ENCODE results near the gene CRIP1. TPM values are rescaled to one million over a fixed set of nuclear protein-coding genes. Genes with fewer than 3 reads are reported as not detected.

CRIP1 gene
- total RNA-seq, 1 experiment from 2014 or later = not detected

DNA sequence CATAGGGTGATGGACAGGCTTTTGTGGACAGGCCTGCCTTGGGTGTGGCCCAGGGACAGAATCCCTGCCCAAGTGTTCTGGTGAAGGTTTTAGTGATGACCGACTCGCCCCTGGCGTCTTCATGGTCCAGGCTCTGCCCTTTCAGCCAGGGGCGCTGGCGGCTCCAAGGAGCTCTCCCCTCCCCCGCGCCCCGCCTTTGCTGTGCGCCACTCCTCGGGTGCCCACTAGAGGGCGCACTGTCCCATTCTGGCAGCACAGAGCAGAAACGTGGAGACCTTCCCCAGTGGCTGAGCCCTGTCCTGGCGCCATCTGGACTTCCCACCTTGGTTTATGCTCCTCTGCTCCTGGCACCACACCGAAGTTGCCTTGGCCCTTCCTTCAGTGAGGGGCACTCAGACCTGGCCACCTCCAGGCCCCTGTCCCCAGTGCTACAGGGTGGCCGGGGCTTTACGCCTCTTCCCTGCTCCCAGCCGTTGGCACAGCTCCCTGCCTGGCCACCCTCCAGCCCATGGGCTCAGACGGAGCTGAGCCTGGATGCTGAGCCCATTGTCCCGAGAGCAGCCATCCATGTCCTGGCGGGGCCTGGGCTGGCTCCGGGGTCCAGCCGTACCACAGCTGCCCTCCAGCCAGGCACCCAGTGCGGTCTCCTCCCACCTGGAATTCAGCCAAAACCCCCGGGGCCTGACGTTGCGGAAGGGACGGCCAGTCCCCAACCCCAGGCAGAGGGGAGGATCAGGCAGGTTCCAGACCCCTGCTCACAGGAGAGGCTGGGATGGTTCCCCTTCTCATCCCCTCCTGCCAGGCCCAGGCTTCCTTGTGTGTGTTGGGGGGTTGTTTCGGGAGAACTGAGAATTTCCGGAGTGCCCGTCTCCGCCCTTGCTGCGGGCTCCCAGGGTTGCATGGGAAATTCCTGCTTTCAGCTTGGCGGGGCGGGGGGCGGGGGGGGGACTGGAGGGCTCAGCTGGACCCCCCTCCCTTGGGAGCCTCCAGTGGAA is 5.6 kb upstream of the CRIP1 start:
- peak; percentile 81 for DNase-seq (ENCODE audit: low spot score)

DNA sequence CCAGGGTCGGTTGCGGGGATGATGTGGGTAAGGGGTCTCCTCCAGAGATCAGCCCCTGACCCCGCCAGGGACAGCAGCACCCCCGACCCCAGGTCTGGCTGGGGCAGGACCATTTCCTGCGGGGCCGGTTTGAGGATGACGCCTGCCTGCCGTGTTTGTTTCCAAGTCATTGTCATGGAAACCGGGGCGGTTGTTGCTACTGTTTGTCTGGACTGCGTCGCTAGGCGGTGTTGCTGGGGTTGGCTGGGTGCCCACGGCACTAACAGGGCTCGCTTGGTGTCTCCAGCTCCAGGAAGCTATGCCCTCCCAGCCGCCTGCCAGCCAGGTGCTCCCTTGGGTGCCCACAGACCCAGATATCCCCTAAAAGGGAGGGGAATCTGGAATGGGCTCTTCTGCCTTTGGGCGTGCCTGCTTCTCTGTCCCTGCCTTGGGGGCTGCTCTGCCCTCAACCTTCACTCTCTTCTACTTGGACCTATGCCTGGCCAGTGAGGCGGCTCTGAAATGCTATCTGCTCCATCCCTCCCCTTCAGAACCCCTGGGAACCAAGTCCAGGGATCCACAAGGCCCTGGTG is 4.7 kb upstream of the CRIP1 start:
- DNase-seq (ENCODE audit: low spot score) = peak; percentile 90

DNA sequence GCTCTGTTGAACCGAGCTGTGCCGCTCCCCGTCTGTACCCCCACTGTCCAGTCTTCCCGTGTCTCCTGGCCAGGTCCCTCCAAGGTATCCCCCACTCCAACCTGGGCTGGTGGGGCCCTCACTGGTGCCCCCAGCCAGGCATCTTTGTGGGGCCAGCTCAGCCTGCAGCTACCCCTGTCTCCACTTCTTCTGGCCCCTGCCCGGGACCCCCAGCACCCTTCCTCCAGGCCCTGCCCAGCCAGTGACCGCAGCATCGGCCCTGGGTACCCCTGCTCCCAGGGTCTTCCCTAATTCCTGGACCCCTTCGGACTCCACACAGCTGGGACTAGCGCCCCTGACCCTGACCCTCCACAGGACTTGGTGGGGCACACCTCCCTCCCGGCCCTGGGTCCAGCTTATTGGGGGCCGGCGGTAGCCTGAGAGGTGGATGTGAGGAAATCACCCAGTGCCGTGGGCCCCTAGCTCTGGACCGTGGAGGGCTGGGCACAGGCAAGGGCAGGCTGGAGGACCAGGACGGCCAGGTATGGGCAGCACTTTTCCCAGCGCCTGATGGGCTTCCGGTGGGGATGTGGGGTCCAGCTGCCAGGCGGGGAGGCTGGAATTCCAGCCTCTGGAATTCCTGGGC is 4.1 kb upstream of the CRIP1 start:
- no peak for DNase-seq (ENCODE audit: low spot score)

DNA sequence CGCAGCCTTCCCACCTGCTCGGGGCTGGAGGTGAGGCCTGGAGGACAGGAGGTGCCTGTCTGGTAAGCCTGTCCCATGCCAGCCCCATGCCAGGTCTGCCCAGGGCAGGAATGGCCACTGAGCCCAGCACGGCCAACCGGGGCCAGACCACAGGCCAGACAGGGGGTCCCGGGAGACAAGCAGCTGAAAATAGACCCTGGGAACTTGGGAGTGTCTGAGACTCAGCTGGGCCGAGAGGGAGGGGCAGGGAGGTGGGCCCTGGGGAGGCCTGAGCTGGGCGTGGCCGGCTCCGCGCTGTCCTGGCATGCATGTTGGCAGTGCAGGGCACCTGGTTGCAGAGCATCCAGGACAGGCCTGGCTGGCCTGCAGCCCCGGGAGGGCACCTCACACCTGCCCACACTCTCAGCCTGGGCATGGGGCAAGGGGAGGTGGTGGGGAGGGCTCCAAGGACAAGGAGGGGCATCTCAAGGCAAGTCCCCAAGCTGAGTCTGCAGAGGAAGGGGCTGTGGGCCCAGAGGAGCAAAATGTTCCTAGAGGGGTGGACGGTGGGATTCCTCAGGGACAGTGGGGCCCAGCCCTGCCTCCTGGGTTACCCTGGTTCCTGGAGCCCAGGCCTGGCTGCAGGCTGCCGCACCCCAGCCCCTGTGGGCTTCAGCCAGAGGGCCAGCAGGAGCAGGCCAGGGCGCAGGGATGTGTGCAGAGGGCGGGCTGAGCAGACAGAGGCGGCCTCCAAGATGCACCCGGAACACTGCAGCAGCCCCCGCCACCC is 3.2 kb upstream of the CRIP1 start:
- DNase-seq (ENCODE audit: low spot score) = no peak

DNA sequence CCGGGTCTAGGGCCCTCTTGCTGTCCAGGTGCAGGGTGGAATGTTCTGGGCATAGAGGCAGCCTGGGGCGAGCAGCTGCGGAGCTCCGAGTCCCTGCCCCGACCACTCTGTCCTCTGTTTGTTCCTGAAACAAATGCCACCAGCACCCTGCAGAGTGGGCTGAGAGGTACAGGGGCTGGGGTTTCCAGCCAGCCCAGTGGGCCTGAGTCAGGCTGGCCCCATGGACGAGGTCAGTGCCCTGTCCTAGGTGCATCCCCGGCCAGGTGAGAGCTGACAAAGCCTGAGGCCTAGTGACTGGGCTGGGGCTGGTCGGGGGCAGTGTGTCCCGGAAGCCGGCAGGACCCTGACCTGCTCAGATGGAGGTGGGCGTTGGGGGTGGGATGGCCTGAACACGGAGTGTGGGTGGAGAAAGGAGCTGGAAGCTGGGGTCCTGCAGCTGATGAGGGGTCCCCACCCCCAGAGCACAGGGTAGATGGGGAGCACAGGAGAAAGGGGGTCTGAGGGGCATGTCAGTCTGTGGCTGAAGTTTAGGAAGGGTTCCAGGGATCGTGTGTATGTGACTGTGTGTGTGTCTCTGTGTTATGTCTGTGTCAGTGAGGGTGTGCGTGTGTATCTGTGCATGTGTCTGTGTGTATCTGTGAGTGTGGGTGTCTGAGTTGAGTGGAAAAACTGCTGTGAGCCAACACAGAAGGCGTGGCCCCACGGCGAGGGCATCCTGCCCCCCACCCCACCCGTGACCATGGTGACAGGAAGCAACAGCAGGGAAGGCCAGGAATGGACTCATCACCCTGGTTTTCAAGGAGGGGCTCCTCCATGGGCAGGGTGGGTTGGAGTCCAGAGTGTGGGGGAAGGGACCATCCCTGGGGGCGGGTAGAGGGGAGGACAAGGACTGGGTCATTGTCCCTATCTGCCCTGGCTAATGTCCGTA is 2.4 kb upstream of the CRIP1 start:
- DNase-seq (ENCODE audit: low spot score) = no peak

DNA sequence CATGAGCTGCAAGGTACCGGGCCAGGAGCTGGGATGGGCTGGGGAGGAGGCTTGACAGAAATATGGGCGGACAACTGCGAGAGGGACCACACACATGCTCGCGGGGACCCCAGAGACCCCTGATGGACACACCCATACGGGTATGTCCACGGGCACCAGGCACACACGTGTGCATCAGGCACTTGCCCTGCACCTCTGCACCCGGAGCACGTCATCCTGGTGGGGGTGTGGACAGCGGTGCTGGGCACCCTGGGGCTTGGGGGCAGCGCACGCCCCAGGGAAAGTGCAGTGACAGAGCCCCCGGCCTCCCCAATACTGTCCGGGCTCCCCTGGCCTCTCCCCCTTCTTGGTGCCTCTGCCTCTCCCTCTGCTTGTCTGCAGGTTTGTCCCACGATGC is 1.7 kb upstream of the CRIP1 start:
- DNase-seq (ENCODE audit: low spot score) = no peak

DNA sequence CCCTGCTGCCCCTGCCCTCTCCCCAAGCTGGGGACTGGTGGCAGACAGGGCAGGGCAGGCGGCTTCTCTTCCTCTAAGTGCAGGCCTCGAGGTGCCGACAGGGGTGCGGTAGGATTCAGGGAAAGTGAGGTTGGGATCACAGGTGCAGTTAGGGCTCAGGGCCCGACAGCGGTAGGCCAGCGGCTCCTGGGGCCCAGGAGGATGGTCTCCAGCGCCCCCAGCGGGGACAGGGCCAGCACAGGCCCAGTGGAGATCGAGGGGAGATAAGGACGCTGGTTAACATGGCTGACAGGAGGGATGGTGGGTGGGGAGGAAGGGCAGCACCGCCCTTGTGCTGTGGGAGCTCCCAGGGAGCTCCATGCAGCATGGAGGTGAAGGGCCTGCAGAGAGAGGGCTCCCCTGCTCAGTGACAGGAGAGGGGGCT is 935 bp upstream of the CRIP1 start:
- DNase-seq (ENCODE audit: low spot score) = no peak

DNA sequence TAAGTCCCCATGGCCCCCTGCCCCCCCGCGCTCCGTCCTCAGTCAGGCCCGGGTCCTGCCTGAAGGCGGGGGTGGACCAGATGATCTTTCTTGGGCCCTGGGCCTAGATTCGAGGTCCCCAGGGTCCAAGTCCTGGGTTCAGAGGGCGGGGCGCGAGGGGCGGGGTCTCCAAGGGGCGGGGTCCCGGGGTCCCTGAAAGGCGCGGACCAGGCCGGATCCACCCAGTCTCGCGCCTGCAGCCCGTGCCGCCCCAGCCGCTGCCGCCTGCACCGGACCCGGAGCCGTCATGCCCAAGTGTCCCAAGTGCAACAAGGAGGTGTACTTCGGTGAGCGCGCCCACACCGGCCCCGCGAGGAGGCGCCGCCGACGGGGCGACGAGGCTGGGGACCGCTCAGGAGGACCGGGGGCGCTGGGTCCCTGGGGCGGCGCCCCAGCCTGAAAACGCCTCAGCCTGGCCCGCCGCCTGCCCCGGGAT is 325 bp downstream of the CRIP1 start:
- no peak for DNase-seq (ENCODE audit: low spot score)

DNA sequence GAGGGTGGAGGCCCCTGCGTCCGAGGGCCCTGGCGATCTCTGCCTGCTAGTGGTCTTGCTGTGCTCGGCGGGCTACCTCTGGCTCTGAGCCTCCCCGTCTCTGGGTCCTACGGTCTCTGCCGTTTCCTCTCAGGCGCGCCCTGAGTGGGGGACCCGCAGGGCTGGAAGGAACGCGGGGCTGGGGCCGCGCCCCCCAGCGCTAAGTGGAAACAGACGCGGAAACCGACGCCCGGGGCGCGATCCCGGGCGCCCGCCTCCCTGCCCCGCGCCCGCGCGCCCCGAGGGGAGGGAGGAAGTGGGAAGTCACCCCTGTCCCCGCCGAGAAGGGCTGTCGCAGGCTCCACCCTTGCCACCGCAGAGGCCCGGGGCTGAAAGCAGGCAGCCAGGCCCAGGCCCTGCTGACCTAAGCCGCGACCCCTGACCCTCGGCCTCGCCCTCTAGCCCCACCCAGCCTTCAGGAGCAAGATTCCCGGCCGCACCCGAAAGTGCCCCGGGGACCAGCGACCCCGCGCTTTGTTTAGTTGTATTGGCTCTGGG is 831 bp downstream of the CRIP1 start:
- DNase-seq (ENCODE audit: low spot score) = no peak

DNA sequence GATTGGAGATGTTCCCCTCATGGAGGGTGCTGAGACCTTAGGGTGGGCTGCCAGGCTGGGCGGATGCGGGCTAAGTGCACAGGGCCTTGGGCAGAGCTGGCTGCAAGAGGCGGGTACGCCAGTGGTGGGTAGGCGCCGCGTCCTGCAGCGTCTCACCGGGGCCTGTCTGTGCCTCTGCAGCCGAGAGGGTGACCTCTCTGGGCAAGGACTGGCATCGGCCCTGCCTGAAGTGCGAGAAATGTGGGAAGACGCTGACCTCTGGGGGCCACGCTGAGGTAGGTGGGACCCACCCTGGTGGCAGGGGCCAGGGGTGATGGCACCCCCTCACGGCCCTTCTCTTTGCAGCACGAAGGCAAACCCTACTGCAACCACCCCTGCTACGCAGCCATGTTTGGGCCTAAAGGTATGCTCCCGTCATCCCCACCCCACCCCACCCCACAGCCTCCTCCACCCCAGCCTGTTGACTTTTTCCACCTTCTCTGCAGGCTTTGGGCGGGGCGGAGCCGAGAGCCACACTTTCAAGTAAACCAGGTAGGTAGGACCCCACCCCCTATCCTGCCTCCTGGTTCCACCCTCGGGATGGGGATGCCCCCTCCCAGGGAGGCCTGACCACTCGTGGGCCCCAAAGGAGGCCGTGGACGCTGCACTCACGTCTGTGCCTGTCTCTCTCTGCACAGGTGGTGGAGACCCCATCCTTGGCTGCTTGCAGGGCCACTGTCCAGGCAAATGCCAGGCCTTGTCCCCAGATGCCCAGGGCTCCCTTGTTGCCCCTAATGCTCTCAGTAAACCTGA is 1.5 kb downstream of the CRIP1 start:
- DNase-seq (ENCODE audit: low spot score) = no peak

DNA sequence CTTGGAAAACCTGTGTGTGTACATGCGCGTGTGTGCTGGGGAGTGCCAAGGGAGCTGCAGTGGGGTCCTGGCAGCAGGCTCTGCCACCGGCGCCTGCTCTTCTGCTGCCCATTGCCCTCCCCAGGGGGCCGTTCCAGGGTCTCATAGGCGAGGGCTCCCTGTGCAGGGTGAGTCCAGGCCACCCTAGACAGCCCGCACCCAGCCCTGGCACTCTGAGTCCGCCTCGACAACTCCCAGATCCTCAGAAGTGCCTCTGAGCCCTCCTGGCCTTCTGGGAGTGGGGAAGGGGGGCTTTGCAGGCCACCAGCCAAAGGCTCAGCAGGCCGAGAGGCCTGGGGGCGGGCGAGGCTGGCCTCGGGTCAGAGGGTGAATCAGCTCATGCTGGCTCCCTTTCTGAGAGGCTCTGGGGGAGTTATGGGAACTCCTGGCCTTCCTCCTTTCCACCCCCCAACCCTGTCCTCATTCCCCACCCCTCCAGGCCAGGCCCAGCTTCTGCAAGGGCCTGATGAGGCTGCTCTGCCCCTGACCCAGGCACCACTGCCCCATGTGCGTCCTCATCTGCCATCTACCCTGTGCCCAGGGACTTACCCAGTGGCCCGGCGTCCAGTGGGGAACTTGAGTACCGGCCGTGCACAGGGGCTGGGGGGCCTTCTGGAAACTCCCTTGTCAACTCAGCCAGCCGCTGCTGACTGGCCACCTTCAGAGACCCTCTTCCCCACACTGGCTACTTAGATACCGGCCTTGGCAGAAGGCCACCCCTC is 2.3 kb downstream of the CRIP1 start:
- DNase-seq (ENCODE audit: low spot score) = no peak

DNA sequence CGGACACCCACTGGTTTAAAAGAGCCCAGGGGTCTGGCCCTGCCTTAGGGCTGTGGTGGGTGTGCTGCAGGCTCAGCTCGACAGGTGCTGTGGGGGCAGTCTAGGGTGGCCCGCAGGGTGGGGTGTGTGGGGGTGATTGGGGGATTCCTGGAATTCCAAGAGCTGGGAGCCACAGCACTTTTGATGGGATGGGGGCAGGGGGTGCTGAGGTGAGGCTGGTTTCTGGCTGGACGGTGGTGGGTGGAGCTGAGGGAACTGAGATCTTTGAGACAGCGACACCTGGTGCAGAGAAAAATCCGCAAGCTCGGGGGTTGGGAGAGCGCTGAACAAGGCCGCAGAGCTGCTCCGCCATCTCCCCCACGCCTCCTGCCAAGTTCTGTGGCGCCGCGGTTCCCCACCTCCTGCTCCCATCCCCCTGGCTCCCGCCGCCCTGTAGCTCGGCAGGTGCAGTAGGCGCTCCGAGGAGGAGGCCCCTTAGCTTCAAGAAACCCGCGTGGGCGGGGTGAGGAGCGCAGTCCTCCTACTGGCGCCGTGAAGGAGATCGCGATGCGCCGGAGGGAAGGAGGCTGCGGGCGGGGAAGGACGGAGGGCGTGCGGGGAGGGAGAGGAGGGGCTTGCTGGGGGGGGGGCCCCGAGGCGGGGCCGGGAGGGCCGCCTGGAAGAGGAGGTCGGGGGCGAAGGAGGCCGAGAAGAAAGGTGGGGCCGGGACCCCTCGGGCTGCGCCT is 3.0 kb downstream of the CRIP1 start:
- peak; percentile 75 for DNase-seq (ENCODE audit: low spot score)

DNA sequence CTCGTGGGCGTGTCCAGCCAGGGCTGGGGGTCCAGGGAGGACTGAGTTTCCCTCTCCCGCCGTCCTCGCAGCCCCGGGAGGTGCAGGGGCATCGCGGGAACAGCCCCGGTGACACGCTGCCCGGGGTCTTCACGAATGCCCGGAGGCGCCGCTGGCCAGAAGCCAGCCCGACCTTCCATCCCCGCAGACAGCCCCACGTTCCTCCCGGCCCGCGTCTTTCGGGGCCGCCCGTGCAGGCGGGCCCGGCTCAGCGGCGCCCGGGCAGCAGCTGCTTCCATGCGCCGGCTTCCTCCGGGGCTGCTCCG is 3.5 kb downstream of the CRIP1 start:
- no peak for DNase-seq (ENCODE audit: low spot score)

DNA sequence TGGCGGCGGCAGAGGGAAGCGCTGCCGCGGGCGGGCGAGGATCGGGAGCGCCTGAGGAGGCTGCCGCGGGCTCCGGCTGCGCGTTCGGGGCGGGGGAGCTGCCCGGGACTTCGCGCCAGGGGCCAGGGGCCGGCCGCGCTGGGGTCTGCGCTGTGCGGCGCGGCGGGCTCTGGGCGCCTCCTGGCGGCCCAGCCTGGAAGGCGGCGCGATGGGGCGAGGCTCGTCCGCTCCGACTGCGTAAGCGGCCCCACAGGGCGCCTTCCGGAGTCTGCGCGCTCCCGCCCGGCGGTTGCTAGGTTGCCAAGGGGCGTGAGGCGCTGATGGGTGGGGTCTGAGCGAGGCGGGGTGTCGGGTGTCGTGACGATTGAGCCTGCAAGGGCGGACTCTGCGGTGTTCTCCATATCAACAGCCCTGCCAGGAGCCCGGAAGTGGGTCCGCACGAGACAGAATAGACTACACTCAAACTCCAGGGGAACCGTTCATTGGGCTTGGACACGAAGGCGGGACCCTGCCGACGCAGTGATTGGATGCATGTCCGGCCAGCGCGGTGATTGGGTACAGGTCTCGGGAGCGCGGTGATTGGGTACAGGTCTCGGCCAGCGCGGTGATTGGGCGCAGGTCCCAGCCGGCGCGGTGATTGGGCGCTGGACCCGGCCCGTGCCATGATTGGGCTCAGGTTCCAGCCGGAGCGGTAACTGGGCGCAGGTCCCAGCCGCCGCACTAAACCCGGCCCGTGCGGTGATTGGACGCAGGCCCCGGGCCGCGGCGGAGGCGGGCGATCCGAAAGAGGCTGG is 4.1 kb downstream of the CRIP1 start, which contains the start of gene TEDC1:
TSS of gene TEDC1 (plus strand) at position 675 of the 794 bp plus-strand sequence. CDS start 130 bp downstream, outside the sequence.
- peak; percentile 97 for DNase-seq (ENCODE audit: low spot score)

DNA sequence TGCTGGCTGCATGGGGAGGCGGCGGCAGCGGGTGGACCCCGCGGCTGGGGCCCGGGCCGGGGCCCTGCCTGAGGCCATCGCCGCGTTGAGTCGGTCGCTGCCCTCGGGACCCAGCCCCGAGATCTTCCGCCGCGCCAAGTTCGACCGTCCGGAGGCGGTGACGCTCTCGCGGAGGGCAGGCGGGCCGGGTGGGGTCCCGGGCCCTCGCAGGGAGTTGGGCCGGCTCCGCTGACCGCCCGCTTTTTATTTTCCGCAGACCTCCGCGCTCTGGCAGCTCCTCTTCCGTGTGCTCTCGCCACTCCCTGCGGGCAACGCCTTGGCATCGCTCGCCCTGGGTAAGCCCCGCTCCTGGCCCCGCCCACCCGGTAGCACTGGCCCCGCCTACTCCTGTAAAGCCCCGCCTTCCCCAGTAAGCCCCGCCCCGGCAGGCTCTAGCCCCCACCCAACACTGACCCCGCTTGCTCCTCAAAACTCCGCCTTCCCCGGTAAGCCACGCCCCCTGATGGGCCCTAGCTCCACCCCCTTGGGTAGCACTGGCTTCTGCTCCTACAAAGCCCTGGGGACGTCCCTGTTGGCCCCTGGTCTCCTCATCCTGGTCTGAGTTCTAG is 4.8 kb downstream of the CRIP1 start:
- DNase-seq (ENCODE audit: low spot score) = no peak

DNA sequence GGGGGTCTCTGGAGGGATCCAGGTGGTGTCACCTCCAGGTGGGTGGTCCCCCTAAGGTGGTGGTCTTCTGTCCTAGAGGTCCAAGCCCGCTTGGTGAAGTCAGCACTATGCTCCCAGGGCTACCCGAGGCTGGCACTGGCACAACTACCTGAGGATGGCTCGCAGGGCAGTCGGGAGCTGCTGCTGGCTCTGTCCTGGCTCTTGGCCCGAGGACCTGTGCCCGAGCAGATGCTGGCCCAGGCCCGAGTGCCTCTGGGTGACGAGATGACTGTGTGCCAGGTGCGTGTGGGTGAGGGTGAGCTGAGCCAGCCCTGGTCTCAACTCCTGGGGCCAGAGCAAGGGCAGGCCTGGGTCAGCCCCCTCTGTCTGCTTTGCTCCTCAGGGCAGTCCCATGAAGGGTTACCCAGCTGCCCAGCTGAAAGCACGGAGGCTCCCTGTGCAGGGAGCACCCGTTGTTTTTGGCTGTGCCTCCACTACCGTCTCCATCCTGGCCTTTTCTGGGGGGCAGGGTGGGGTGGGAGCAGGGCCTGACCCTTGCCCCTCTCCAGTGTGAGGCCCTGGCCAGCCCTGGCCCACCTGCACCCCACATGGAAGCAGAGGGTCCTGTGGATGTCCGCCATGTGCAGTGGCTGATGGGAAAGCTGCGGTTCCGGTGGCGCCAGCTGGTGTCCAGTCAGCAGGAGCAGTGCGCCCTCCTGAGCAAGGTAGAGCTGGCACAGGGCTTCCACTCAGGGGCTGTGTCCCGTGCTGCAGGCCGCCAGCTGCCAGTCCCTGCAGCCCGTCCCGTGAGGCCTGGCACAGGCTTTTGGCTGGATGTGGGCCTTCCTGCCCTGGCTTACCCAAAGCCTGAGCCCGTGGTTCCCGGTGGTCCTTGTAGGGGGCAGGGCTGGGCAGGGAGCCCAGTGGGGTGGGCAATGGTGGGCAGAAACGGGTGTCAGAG is 5.6 kb downstream of the CRIP1 start:
- DNase-seq (ENCODE audit: low spot score) = no peak
